CD4-positive, alpha-beta T cell (primary cell): ENCODE measurements around the gene INHBA. TPM values are rescaled to one million over a fixed set of nuclear protein-coding genes. Genes with fewer than 3 reads are reported as not detected.

Source experiments
- ATAC-seq: fragments of 200-7000 bp; cut with Tn5 transposase; one replicate; pipeline ENCODE4 v1.10.0; 2022; ENCODE audit warnings: mild to moderate bottlenecking; ENCODE audit not compliant: poor library complexity
- CTCF ChIA-PET: fragments of 350-600 bp; sonication (Branson Sonifier 250); formaldehyde crosslinking; loops from one replicate; lab custom pipeline; 2021; ENCODE audit warnings: antibody characterized with exemption, inconsistent platforms; lab: Charles Lee
- POLR2A ChIA-PET: fragments of 350-600 bp; sonication (Branson Sonifier 250); formaldehyde crosslinking; loops from one replicate; lab custom pipeline; 2021; ENCODE audit warnings: antibody characterized with exemption, inconsistent platforms; lab: Charles Lee
- DNase-seq, 14 experiments: peaks; one replicate each; pipeline ENCODE4 v3.0.0-alpha.2; 2013 to 2020; ENCODE audit warnings: mixed read lengths in 2 of 14
- H3K27ac ChIP-seq, 2 donors: one replicate each; pipeline versions ENCODE4 v1.5.1 to v1.7.0; 2013; ENCODE audit warnings: low read length in 2 of 2, low read depth in 1 of 2, mild to moderate bottlenecking in 1 of 2
- H3K27me3 ChIP-seq, 2 experiments: 1 replicate in 1 of 2; 2 replicates in 1 of 2; pipeline versions ENCODE4 v1.6.1 to v1.7.0; 2013; ENCODE audit warnings: low read length in 2 of 2, control low read depth in 1 of 2, mild to moderate bottlenecking in 1 of 2, moderate library complexity in 1 of 2; ENCODE audit not compliant: insufficient read depth in 2 of 2, control insufficient read depth in 1 of 2
- H3K36me3 ChIP-seq: one replicate; pipeline ENCODE4 v1.6.1; 2013; ENCODE audit warnings: low read length, control low read depth; ENCODE audit not compliant: insufficient read depth
- H3K4me1 ChIP-seq: one replicate; pipeline ENCODE4 v1.6.1; 2013; ENCODE audit warnings: low read length, control low read depth; ENCODE audit not compliant: insufficient read depth
- H3K4me3 ChIP-seq: one replicate; pipeline ENCODE4 v1.5.1; 2013; ENCODE audit warnings: mild to moderate bottlenecking, low read length, moderate library complexity
- H3K9me3 ChIP-seq, 2 experiments: 1 replicate in 1 of 2; 2 replicates in 1 of 2; pipeline versions ENCODE4 v1.6.1 to v1.7.0; 2013; ENCODE audit warnings: low read length in 2 of 2, mild to moderate bottlenecking in 2 of 2, control low read depth in 1 of 2, moderate library complexity in 1 of 2; ENCODE audit not compliant: control insufficient read depth in 1 of 2, insufficient read depth in 1 of 2
- H3K27ac Mint-ChIP-seq: one replicate; pipeline ENCODE4 v1.8.0; 2020; ENCODE audit warnings: mixed read lengths
- H3K27me3 Mint-ChIP-seq: one replicate; pipeline ENCODE4 v1.8.0; 2021; ENCODE audit warnings: mixed read lengths
- H3K36me3 Mint-ChIP-seq: one replicate; pipeline ENCODE4 v1.8.0; 2021; ENCODE audit warnings: low read depth, mixed read lengths
- H3K4me1 Mint-ChIP-seq: one replicate; pipeline ENCODE4 v1.8.0; 2021; ENCODE audit warnings: low read depth, mixed read lengths
- H3K4me3 Mint-ChIP-seq: one replicate; pipeline ENCODE4 v1.8.0; 2020; ENCODE audit warnings: mild to moderate bottlenecking, mixed read lengths
- H3K9me3 Mint-ChIP-seq: one replicate; pipeline ENCODE4 v1.8.0; 2020; ENCODE audit warnings: mixed read lengths
- intact Hi-C, 2 experiments: fragments of 100-400 bp; cut with DNase I in 1 of 2; cut with micrococcal nuclease in 1 of 2; formaldehyde crosslinking; loops; one replicate each; pipeline versions ENCODE4 v1.15.1 to v1.9.0; 2023 to 2025; cut with DNase I, micrococcal nuclease
- total RNA-seq, 174 experiments: library from RNA in 2 of 174; stranded (reverse) in 2 of 174; gene quantifications; one replicate each; pipeline ENCODE4 v1.2.3 and lab custom pipeline; 2021 to 2026
- TF ChIP-seq, protein P1 (sequence below): fragments of 200-600 bp; IDR thresholded peaks from one replicate; pipeline ENCODE4 v1.8.0; 2022; ENCODE audit warnings: antibody characterized with exemption, mild to moderate bottlenecking

Gene INHBA
- total RNA-seq, 2 experiments from 2014 or later: not detected

DNA sequence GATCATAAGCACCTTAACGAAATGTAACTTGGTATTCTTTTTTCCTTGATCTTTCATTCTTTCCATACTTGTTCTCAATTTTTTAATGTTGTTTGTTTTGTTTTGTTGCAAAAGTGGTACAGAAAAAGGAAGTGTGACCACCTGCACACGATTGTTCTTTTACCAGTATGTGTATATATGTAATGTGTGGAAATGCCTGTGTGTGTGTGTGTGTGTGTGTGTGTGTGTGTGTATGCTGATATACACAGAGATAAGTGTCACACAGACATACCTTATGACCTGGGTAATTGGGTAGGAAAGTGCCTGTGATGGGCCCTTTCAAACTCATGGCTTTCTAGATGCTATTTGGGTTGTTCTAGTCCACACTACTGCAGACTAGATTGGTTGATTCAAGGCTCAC lies 14.0 kb downstream of the INHBA start:
- no peaks in the 10 kb centered on the region for H3K4me1 Mint-ChIP-seq
- H3K36me3 Mint-ChIP-seq: no peaks in the 10 kb centered on the region
- intact Hi-C loops: no loop called here

GRCh38 chr7:41688012-41688625 lies 14.8 kb downstream of the INHBA start:
- no peak overlapping the region for H3K4me3 Mint-ChIP-seq
- intact Hi-C loops: no loop called here
- no peaks in the 10 kb centered on the region for H3K36me3 ChIP-seq
- H3K9me3 ChIP-seq: peaks cover 0 to 8% of the 10 kb centered on the region in 2 experiments
- H3K4me1 Mint-ChIP-seq: no peaks in the 10 kb centered on the region
- DNase-seq: no peak
- H3K9me3 Mint-ChIP-seq: no peaks in the 10 kb centered on the region
- H3K36me3 Mint-ChIP-seq: no peaks in the 10 kb centered on the region
- H3K4me3 ChIP-seq: no peak overlapping the region
- ChIA-PET POLR2A (no interaction called here), CTCF (no interaction called here)
- no peaks in the 10 kb centered on the region for H3K27me3 Mint-ChIP-seq
- H3K4me1 ChIP-seq: no peaks in the 10 kb centered on the region
- H3K27ac Mint-ChIP-seq: no peak overlapping the region
- ATAC-seq: no peak
- TF ChIP-seq, protein P1, sequence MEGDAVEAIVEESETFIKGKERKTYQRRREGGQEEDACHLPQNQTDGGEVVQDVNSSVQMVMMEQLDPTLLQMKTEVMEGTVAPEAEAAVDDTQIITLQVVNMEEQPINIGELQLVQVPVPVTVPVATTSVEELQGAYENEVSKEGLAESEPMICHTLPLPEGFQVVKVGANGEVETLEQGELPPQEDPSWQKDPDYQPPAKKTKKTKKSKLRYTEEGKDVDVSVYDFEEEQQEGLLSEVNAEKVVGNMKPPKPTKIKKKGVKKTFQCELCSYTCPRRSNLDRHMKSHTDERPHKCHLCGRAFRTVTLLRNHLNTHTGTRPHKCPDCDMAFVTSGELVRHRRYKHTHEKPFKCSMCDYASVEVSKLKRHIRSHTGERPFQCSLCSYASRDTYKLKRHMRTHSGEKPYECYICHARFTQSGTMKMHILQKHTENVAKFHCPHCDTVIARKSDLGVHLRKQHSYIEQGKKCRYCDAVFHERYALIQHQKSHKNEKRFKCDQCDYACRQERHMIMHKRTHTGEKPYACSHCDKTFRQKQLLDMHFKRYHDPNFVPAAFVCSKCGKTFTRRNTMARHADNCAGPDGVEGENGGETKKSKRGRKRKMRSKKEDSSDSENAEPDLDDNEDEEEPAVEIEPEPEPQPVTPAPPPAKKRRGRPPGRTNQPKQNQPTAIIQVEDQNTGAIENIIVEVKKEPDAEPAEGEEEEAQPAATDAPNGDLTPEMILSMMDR: no peak
- no peaks in the 10 kb centered on the region for H3K27me3 ChIP-seq
- no peak overlapping the region for H3K27ac ChIP-seq

More for the DNA sequence above, 14.0 kb downstream of the INHBA start:
- ChIA-PET CTCF (no interaction called here), POLR2A (no interaction called here)
- no peak overlapping the region for H3K27ac ChIP-seq
- Mint-ChIP-seq H3K4me3 (no peak overlapping the region), H3K9me3 (no peaks in the 10 kb centered on the region), H3K27ac (no peak overlapping the region), H3K27me3 (peaks cover 4% of the 10 kb centered on the region)
- H3K36me3 ChIP-seq: no peaks in the 10 kb centered on the region
- peaks cover 0 to 8% of the 10 kb centered on the region in 2 experiments for H3K9me3 ChIP-seq
- DNase-seq (no peak), ATAC-seq (no peak)
- TF ChIP-seq, protein P1: no peak
- H3K27me3 ChIP-seq: no peaks in the 10 kb centered on the region
- H3K4me1 ChIP-seq: no peaks in the 10 kb centered on the region
- H3K4me3 ChIP-seq: no peak overlapping the region

DNA sequence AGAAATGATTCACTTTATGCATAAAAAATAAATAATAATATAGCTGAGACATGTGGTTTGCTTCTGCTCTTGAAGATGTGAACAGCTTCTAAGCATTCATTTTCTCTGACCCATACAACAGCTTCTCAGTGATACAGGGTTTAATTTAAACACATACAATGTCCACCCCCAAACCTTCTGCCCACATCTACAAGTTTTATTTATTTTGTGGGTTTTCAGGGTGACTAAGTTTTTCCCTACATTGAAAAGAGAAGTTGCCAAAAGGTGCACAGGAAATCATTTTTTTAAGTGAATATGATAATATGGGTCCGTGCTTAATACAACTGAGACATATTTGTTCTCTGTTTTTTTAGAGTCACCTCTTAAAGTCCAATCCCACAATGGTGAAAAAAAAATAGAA lies 17.2 kb downstream of the INHBA start:
- Mint-ChIP-seq H3K4me3 (no peak overlapping the region), H3K4me1 (no peaks in the 10 kb centered on the region), H3K9me3 (no peaks in the 10 kb centered on the region), H3K27ac (no peak overlapping the region), H3K36me3 (no peaks in the 10 kb centered on the region), H3K27me3 (no peaks in the 10 kb centered on the region)
- CTCF ChIA-PET: no interaction called here
- Histone ChIP-seq H3K9me3 (peaks cover 0 to 8% of the 10 kb centered on the region in 2 experiments), H3K4me1 (no peaks in the 10 kb centered on the region), H3K4me3 (no peak overlapping the region), H3K27ac (no peak overlapping the region), H3K27me3 (no peaks in the 10 kb centered on the region), H3K36me3 (no peaks in the 10 kb centered on the region)
- intact Hi-C loops: no loop called here
- POLR2A ChIA-PET: no interaction called here
- ATAC-seq (no peak), DNase-seq (no peak)
- TF ChIP-seq, protein P1: no peak
